ENCODE data around the gene UROC1.

The UROC1 gene
- 0 to 0.04 (median 0) reads per million in 3 experiments for total RNA-seq

GRCh38 chr3:126517291-126517951 is at the start of gene UROC1:
Gene UROC1, minus strand, starts transcription at chr3:126517773. Its CDS starts 54 bp downstream, at chr3:126517719.
- DNase-seq = no peak

DNA sequence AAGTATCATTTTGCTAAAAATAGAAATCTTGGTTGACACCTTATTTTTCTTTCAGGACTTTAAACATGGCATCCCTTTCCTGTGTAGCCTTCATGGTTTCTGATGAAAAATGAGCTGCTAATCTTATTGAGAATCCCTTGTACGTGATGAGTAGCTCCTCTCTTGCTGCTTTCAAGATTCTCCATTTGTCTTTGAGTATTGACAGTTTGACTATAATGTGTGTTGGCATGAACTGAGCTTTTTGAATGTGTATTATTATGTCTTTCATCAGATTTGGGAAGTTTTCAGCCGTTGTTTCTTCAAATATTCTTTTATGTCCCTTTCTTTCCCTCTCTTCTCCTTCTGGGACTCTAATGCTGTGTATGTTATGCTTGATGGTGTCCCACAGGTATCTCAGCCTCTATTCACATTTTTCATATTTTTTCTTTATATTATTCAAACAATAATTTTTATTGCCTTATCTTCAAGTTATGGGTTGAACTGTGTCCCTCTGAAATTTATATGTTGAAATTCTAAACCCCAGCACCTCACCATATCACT is 45.2 kb upstream of the UROC1 start:
- DNase-seq = no peak

DNA sequence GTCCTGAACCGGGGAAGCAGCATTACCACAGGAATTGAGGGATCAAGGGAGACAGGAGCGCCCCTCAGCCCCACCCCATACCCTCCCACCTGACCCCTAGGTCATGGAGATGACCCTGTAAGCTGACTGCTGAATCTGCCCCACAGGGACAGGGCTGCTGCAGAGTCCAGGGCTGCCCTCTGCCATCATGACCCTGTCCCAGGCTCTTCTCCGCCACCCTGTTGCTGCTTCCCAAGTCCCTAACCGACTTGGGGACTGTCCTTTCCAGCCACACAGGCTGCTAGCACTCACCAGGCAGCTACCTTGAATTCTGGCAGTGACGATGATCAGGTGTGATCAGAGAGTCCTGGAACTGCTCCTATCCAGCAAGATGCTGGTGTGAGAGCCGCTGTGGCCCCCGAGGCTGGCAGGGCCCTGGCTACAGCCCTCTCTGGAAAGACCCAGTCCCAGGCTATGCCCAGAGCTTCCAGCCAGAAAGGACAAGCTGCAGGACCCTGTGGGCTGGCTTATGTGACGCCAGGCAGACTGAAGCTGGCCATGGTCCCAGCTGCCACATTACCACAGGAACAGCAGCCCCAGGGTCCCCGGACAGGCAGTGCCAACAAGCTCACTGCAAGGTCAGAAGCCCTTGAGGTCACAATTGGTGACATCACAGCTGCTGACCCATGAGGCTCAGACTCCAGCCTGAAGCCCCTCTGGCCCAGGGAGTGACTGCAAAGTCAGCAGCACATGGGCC is 40.9 kb upstream of the UROC1 start, which contains the start of gene C3orf22:
Gene C3orf22 (minus strand): TSS at position 597 of the 736 bp plus-strand sequence. CDS start 5,542 bp downstream, outside the sequence.
- DNase-seq = no peak

- DNase-seq = no peak
These were observed 40.2 kb upstream of the UROC1 start for GRCh38 chr3:126557761-126558160.

DNA sequence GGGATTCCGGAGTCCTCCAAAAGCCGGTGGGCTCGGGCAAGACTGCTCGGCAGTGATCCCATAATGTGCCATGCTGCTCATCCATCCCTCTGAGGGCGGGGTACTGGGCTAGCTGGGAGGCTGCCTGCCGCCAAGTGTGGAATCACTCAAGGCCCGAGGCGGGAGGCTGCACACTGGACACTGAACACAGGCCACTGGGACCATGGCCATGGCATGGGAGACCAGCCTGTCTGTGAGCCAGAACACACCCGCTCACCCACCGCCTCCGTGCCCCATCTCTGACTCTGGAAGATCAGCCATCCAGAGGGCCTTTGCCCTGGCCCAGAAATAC is 39.8 kb upstream of the UROC1 start:
- DNase-seq = no peak

GRCh38 chr3:126556637-126557414 is 39.3 kb upstream of the UROC1 start:
- DNase-seq = no peak

DNA sequence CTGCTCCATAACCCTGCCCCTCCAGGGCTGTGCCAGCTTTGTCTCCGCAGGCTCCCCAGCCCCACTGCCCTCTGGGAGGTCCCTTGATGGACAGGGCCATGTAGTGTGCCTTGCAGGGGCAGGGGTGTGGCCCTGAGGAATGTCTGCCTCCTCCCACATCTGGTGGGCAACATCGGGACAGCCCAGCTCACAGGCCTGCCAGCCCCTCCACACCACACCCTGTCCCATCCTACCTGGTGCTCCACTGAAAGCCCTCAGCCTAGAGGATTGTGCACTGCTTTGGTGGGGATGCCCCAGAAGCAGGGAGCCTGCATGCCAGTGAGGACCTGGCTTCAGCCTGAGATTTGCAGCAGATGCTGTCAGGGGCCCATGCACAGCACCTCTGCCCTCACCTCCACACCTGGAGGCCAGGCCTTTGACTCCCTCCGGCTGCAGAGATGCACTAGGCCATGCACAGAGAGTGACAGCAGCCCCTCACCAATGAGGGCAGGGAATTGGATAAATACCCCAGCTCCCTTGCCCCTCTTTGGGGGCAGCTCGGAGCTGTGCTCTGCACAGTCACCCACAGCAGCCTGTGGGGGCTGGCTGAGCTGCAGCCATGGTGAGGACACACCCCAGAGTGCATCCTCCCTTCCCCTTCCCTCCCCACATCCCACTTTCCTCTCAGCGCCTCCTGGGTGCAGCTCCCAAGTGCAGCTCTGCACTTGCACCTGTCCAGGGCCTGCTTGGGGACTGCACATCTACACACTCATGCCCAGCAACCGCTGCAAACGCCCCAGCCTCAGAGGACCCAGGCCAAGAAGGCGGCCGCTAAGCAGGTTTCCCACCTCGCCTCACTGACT is 38.4 kb upstream of the UROC1 start:
- no peak for DNase-seq

DNA sequence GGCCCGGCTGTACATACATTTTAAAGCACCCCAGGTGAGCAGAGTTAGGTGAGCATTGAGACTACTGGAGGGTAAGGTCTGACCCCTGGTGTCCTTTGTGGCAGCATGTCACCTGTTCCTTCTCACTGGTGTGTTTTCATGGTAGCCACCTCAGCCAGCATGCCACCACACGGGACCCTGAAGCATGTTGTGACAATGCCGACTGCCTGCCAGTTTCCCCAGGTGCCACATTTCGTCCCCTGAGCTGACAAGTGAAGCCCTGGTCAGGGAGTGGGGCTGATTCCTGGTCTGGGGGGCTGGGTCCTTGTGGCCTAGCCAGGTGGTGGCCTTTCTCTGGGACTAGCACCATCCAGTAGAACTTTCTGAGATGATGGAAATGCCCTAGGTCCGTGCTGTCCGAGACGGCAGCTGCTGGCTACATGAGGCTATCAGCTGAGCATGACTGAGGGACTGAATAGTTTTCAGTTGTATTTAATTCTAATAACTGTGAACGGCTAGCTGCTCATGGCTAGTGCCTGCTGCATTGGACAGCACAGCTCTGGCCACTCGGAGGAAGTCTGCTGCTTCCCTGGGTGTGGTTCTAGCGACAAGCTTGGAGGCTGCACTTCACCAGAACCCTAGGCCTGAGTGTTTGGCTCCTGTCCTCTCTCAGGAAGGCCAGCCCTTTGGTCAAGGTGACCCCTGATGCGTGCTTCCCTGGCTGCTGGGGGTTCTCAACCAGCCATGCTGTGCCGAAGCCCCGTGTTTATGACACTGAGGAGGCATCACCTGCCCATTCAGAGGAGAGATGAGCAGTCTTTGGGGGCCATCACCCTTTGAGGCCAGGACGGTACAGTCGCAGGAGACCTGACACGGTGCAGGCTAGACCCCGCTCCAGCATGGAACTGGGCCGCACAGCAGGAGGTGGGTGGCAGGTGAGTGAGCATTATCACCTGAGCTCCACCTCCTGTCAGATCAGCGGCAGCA is 37.3 kb upstream of the UROC1 start:
- no peak for DNase-seq

GRCh38 chr3:126553284-126554084 is 35.9 kb upstream of the UROC1 start:
- no peak for DNase-seq

DNA sequence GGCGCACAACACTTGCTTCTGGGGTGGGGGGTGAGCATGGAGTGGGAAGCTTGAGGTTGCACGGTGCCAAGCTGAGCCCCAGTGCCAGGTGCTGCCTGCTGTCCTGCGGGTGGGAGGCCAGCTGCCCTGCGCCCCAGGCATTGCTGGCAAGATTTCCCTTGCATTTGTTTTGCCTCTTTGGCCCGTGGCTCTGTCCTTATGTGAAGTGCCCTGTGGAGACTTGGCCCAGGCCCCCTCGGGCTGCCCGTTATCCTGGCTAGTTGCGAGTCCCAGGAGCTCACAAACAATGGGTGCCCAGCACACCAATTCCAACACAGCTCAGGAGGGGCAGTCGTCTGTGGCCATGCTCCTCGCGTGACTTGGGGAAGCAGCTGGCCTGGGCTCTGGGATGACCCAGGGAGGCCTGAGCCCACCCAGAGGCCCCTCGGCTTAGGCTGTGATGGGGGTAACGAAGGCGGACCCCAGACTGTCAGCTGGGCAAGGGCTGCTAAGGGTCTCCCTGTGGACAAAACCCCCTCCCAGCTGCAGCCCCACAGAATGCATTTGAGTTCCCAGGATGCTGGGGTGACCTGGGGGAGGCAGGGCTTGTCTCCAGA is 35.2 kb upstream of the UROC1 start:
- no peak for DNase-seq

- no peak for DNase-seq
These were observed 34.5 kb upstream of the UROC1 start for GRCh38 chr3:126551839-126552687.

GRCh38 chr3:126551121-126551838 is 33.7 kb upstream of the UROC1 start:
- no peak for DNase-seq

DNA sequence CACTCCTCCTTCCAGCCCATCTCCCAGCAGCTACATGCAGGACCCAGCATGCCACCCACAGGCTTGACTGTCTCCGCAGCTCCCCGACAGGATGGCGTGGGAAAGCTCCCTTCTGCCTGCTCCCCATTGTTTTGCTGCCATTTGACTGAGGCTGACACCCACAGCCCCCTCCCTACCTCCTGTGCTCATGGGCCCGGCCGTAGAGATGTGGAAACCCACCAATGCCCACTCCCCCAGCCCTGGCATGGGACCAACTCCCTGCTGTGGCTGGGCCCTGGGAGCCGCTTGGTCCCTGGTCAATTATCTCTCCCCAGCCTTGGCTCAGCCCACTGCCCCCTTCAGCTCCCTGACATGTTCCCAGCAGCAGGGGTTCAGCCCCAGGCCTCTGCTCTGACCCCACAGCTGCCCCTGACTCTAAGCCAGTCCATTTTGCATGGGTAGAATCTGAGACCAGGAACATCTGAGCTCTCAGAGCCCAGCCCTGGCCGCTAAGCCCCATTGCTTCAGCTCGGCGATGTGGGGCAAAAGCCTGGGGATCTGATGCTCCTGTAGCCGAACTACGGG is 33.0 kb upstream of the UROC1 start:
- DNase-seq = no peak

- no peak for DNase-seq
These were observed 32.4 kb upstream of the UROC1 start for GRCh38 chr3:126549861-126550487.

DNA sequence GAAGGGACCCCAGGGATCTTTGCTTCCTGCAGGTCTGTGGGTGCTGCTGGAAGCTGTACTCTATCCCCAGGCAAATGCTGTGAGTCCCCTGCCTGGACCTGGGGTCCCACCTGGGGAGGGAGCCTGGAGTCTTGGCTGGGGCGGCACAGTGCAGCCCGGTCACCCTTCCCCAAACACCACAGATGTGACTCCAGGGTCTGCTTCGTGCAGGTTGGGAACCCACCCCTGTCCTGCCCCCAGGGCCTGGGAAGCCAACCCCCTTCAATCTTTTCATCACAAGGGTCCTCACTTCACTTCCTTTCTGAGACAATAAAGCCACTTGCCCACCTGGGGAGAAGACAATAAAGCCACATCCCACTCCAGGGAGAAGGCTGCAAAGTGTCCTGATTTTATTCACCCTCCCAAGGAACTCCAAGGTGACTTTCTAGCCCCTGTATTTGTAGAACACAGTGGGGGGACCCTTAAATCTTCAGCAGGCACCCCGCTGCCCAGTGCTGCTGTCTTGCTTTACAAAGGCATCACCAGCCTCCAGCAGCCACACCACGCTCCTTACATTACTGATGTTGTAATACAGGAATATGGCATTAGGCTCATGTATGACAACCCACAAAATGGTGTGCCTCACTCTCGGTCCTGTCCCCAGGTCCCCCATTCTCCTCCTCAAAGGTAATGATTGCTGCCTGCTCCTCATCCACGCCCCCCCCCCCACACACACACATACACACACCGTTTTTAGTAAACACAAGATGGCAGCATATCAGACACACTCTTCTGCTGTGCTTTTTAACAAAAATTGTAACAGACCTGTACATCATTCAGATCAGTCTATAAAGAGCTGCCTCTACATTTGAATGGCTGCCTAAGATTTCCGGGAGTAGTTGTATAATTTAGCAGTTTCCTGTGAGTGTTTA is 31.2 kb upstream of the UROC1 start:
- DNase-seq = no peak

DNA sequence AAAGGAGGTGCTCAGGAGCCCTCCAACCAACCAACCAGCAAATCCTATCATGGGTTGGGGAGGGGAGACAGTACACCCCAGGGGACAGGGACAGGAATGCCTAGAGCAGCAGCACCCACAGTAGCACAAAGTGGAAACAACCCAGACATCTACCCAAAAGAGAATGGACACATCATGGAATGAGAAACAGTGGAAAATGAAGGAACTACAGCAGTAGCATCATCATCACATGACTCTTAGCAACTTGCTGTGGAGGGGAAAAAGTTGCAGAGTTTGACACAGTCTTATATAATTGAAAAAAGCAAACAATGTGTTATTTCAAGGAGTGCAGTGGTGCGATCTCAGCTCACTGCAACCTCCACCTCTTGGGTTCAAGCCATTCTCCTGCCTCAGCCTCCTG is 30.1 kb upstream of the UROC1 start:
- no peak for DNase-seq

Measured in central memory CD4-positive, alpha-beta T cell (primary cell).